Frontal cortex (tissue), 4 donors: Measurements from ENCODE around the gene C16orf86. TPM values are rescaled to one million over a fixed set of nuclear protein-coding genes. Genes with fewer than 3 reads are reported as not detected.
A peak's percentile ranks its signal among the peaks of the same experiment; 100 is the strongest.

Experiments used
- DNase-seq, 2 donors: peaks; one replicate each; pipeline ENCODE4 v3.0.0; 2012; ENCODE audit warnings: low spot score in 2 of 2
- FAIRE-seq: peaks from 2 replicates; lab custom pipeline; 2012; peaks lifted over from hg19 to GRCh38; lab: Jason Lieb, UNC
- total RNA-seq: library from RNA; depleted of rRNA; stranded (reverse); fragments of >200 nt; gene quantifications from one replicate; pipeline ENCODE4 v1.2.3, GENCODE V29; 2014
- donor health status: control.
- donor health status: control.
- donor health status: control.

The C16orf86 gene
- total RNA-seq, 1 donor from 2014 or later = 2.0 TPM

GRCh38 chr16:67653128-67653788, 13.4 kb upstream of the C16orf86 start:
- peak in 1 of 2 donors; percentile 57 for DNase-seq
- no peak for FAIRE-seq

DNA sequence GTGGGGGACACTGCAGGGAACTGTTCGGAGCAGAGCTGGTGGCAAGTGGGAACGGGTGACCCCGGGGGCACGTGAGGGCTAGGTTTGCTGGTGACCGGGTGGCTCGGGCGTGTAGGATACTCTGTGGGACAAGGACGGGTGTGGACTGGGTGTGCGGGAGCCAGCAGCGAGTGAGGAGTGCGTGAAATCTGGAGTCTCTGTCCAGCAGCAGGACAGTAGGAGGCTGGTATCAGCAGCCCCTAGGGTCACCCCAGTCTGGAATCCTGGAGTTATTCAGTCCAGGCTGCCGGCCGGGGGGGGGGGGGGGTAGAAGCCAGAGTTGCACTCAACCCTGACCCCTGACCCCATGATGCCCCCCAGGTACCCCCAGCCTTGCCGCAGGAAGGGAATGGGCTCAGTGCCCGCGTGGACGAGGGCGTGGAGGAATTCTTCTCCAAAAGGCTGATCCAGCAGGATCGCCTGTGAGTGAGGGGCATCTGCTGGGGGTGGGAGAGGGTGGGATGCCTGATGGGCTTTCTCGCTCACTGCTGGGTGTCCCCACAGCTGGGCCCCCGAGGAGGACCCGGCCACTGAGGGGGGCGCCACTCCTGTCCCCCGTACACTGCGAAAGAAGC, 12.7 kb upstream of the C16orf86 start:
- FAIRE-seq = no peak
- DNase-seq = no peak

GRCh38 chr16:67654403-67654911, 12.2 kb upstream of the C16orf86 start:
- FAIRE-seq (no peak), DNase-seq (no peak)

DNA sequence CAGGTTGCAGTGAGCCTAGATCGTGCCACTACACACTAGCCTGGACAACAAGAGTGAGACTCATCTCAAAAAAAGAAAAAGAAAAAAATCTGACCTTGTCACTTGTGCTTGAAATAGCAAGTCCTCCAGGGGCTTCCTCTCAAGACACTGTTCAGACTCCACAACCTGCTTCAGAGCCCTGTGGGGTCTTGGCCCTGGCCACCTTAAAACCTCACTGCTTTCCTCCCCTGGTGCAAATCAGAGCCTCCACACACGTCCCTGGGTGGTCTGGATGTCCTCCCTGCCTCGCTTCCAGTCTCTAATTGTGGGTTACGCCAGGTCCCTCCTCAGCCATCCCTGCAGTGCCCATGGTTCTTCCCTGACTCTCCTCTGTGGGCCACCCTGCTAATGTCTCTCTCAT, 11.3 kb upstream of the C16orf86 start:
- no peak for FAIRE-seq
- no peak for DNase-seq

DNA sequence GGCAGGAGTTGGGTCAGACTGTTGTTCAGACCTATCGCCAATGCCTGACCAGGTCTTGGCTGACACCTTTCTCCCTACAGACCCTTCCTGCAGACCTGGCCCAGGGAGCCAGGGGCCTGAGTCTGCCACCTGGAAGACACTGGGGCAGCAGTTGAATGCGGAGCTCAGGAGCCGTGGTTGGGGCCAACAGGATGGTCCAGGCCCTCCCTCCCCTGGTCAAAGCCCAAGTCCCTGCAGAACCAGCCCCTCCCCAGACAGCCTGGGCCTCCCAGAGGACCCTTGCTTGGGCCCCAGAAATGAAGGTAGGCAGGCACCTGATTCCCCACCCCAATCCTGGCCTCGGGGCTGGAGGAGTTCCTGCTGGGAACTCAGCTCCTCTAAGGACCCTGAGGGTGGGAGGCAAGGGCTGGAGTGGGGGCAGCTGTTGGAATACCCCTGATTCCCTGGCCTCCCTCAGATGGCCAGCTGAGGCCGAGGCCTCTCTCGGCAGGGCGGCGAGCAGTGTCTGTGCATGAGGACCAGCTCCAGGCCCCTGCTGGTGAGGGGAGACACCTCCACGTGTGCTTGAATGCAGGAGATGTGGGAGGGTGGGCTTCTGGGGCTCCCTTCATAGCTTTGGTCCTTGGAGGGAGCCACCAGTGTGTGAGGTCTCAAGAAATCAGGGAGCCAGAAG, 10.1 kb upstream of the C16orf86 start:
- FAIRE-seq (no peak), DNase-seq (no peak)

GRCh38 chr16:67657017-67657608, 9.5 kb upstream of the C16orf86 start:
- no peak for DNase-seq
- FAIRE-seq = no peak

- FAIRE-seq (no peak), DNase-seq (no peak)
Measured at GRCh38 chr16:67657751-67658518, 8.7 kb upstream of the C16orf86 start.

GRCh38 chr16:67658849-67659674, 7.6 kb upstream of the C16orf86 start:
- DNase-seq (no peak), FAIRE-seq (no peak)

DNA sequence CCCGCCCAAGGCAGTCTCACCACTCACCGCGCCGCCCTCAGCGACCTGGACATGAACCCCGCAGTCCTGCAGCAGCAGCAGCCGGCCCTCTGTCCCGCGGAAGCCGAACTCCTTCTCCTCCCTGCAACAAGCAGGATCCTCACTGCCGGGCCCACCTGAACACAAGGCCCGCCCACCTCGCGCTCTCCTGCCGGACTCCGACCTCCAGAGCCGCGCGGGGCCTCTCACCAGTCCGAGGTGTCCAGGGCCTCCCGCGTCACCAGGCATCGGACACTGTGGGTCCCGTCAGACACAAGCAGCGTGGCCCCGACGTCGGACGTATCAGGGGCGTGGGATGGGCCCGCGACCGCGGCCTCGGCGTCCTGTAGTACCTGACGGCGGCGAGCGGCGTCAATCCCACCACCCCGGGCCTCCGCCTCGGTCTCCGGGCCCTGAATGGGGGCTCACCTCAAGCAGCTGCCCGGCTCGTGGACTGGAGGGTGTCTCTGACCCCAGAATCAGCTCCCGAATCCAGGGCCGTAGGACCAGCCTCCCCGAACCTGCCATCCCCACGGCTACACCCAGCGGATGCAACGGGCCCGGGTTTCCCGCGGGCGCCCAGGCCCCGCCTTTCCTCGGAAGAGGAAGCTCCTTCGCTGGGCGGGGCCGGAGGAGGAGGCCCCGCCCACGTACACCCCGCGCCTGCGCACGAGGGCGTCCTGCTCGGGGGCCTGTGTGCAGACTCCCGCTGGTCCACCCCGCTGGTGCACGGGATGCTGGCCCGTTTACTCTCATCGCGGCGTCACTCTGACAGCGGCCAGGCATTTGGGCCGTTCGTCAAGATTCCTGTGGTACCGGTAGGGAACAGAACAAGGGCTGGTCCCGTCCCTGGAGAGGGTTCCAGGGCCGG, 6.7 kb upstream of the C16orf86 start, which contains the start of gene ACD:
Gene ACD (minus strand): TSS at position 586 of the 889 bp plus-strand sequence. CDS start 40 bp downstream, at position 546.
- FAIRE-seq = no peak
- peak; percentile 100 for DNase-seq

DNA sequence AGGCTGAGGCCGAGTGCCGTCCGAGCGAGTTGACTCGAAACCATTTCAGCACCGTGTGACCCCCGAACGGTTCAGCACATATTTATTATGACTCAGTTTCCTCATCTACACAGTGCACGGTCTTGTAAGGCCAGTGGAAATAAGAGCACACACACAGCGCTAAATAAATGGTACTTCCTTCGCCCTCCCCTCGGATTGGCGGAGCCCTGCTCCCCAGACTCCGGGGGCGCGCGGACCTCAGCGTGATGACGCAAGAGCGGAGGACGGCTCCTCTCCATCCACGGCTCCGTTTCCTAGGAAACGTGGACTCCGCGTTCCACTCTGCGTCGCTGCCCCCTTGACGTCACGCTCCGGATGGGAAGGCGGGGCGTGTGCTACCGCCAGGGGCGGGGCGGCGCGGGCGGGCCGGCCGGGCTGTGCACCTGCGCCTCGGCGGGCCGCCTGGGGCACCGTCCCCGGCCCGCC, 6.0 kb upstream of the C16orf86 start, which contains the start of gene PARD6A:
Gene PARD6A (plus strand): TSS at position 397 of the 465 bp plus-strand sequence. CDS start 79 bp downstream, outside the sequence.
- peak; percentile 100 for DNase-seq
- FAIRE-seq = no peak

DNA sequence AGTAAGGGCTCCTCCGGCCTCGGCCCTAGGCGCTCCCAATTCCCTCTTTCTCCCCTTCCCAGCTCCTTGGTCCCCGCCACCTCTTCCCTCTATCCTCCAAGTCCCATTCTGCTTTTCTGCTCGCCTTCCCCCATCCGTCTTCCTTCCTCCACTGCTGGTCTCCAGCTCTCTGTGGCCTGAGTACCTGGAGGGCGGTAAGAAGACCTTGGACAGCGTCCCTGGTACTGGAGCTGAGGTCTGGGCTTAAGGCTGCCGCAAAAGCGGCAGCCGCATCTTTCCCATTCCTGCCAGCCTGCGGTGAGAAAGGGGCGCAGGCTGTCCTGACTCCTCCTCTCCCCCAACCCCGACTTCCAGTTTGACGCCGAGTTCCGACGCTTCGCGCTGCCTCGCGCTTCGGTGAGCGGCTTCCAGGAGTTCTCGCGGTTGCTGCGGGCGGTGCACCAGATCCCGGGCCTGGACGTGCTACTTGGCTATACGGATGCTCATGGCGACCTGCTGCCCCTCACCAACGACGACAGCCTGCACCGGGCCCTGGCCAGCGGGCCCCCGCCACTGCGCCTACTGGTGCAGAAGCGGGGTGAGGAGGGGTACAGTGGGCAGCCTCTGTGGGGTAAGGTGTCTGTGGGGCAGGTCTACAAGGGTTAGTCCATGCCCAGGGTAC, 5.4 kb upstream of the C16orf86 start:
- DNase-seq (peak in 1 of 2 donors; percentile 56), FAIRE-seq (no peak)

- DNase-seq (peak in 1 of 2 donors; percentile 29), FAIRE-seq (no peak)
Measured at GRCh38 chr16:67661886-67662652, 4.5 kb upstream of the C16orf86 start.

GRCh38 chr16:67662653-67663010, 4.0 kb upstream of the C16orf86 start:
- no peak for FAIRE-seq
- DNase-seq = no peak

DNA sequence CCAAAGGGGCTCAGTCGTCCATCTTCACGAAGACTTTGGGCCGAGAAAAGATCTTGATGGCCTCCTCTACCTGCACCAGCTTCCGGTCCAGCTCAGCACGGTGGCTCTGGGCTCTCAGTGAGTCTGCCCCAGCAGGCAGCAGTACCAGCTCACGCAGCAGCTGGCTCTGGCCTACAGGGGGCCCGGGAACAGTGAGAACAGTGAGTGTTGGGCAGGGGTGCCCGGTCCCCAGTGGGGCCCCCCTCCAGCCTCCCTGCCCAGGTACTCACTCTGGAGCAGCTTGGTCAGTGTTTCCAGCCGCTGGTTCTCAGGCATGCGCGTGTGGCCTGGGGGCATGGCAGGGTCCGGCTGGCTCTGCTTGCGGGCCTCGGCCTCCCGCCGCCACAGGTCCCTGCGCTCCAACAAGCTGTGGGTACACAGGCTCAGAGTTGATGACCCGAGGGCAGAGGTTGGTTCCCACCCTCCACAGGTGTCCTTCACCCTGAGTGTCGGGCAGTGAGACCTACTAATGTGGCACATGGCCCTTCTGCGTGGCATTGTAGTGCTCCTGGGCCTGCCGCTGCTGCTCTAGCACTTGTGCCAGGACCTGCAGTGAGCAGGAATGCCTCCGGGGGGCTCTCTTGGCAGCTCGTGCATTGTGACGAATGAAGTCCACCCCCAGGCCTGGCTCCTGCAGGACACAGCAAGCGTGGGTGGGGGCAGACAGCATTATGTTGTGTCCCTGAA, 3.3 kb upstream of the C16orf86 start:
- FAIRE-seq (no peak), DNase-seq (peak in 1 of 2 donors; percentile 21)

DNA sequence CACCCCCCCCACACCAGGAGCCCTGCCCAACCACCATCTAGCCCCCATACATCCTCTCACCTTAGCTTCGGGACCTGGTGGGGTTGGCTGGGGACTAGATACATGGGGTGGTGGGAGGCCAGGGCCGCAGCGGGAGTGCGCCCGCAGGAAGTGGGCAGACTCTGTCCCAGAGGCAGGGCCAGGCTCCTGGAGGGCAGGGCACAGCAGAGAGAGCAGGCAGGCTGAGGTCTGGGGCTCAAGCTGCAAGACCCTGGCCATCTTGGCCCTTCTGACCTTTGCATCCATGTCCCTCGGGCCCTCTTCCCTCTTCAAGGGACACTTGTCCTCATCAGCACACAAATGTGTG, 2.8 kb upstream of the C16orf86 start:
- FAIRE-seq = no peak
- DNase-seq = peak in 1 of 2 donors; percentile 4

DNA sequence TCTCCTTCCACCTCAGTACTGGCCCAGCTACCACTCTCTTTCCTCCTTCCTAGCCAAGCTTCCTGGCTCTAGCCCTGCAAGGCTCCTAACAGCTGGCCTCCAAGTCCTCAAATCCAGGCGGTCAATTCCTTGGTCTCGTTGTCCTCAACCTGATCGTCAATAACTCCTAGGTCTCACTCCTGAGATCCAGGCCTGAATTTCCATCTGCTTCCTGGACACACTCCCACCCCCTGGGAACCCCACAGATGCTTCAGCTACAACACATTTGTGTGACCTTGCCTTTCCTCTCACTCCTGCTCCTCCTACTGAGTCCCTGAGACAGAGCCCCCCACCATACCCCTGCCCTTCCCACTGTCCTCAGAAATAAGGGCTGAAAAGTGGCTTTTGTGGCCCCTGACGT, 2.4 kb upstream of the C16orf86 start:
- DNase-seq = peak; percentile 10 to 23
- FAIRE-seq = no peak
